Karpas-422 (cell line): ENCODE data around the gene GLRX2. TPM values are rescaled to one million over a fixed set of nuclear protein-coding genes. Genes with fewer than 3 reads are reported as not detected.

Experiments used
- DNase-seq: peaks from one replicate; pipeline ENCODE4 v3.0.0-alpha.2; 2015
- H2AFZ ChIP-seq: fragments of 200-600 bp; sonication (generic); 2 replicates; pipeline ENCODE4 v1.6.1; 2014; ENCODE audit warnings: antibody characterized with exemption, low read length, mixed read lengths
- H3K27ac ChIP-seq: fragments of 200-600 bp; sonication (generic); 2 replicates; pipeline ENCODE4 v1.5.1; 2014; ENCODE audit warnings: mild to moderate bottlenecking, low read length, moderate library complexity
- H3K27me3 ChIP-seq: fragments of 200-600 bp; sonication (generic); 2 replicates; pipeline ENCODE4 v1.6.1; 2014; ENCODE audit warnings: low read length, mixed read lengths
- H3K36me3 ChIP-seq: fragments of 200-600 bp; sonication (generic); 2 replicates; pipeline ENCODE4 v1.6.1; 2014; ENCODE audit warnings: low read length, mixed read lengths; ENCODE audit not compliant: insufficient read depth
- H3K4me1 ChIP-seq: fragments of 200-600 bp; sonication (generic); 2 replicates; pipeline ENCODE4 v1.6.1; 2014; ENCODE audit warnings: mild to moderate bottlenecking, low read length, mixed read lengths
- H3K4me2 ChIP-seq: fragments of 200-600 bp; sonication (generic); 2 replicates; pipeline ENCODE4 v1.6.1; 2014; ENCODE audit warnings: low read length, low read depth, mild to moderate bottlenecking; ENCODE audit not compliant: poor library complexity, severe bottlenecking
- H3K4me3 ChIP-seq: fragments of 200-600 bp; sonication (generic); 2 replicates; pipeline ENCODE4 v1.5.1; 2014; ENCODE audit warnings: mild to moderate bottlenecking, antibody characterized with exemption, low read length, mixed read lengths
- H3K79me2 ChIP-seq: fragments of 200-600 bp; sonication (generic); 2 replicates; pipeline ENCODE4 v1.6.1; 2014; ENCODE audit warnings: mild to moderate bottlenecking, low read length, mixed read lengths
- H3K9ac ChIP-seq: fragments of 200-600 bp; sonication (generic); 2 replicates; pipeline ENCODE4 v1.6.0; 2014; ENCODE audit warnings: low read length
- H3K9me2 ChIP-seq: fragments of 200-600 bp; sonication (generic), shearing (Covaris generic); replicated peaks from 2 replicates; pipeline ENCODE4 v1.6.0; 2014; ENCODE audit warnings: mild to moderate bottlenecking, low read length, moderate library complexity; ENCODE audit not compliant: insufficient read depth
- H3K9me3 ChIP-seq: fragments of 300-700, 200-600 bp; sonication (generic); 2 replicates; pipeline ENCODE4 v1.6.1; 2014; ENCODE audit warnings: low read length, mixed read lengths
- H4K20me1 ChIP-seq: fragments of 200-600 bp; sonication (generic); 2 replicates; pipeline ENCODE4 v1.6.1; 2014; ENCODE audit warnings: mild to moderate bottlenecking, antibody characterized with exemption, low read length, low read depth; ENCODE audit not compliant: insufficient read depth
- total RNA-seq: library from RNA; depleted of rRNA; stranded (reverse); fragments of >200 nt; shearing (Covaris generic); gene quantifications from 2 replicates; pipeline ENCODE4 v1.2.3, GENCODE V29; 2014; ENCODE audit warnings: low replicate concordance; rRNA removed

GLRX2 gene
- 13.3 and 30.9 TPM in 2 replicates for total RNA-seq

DNA sequence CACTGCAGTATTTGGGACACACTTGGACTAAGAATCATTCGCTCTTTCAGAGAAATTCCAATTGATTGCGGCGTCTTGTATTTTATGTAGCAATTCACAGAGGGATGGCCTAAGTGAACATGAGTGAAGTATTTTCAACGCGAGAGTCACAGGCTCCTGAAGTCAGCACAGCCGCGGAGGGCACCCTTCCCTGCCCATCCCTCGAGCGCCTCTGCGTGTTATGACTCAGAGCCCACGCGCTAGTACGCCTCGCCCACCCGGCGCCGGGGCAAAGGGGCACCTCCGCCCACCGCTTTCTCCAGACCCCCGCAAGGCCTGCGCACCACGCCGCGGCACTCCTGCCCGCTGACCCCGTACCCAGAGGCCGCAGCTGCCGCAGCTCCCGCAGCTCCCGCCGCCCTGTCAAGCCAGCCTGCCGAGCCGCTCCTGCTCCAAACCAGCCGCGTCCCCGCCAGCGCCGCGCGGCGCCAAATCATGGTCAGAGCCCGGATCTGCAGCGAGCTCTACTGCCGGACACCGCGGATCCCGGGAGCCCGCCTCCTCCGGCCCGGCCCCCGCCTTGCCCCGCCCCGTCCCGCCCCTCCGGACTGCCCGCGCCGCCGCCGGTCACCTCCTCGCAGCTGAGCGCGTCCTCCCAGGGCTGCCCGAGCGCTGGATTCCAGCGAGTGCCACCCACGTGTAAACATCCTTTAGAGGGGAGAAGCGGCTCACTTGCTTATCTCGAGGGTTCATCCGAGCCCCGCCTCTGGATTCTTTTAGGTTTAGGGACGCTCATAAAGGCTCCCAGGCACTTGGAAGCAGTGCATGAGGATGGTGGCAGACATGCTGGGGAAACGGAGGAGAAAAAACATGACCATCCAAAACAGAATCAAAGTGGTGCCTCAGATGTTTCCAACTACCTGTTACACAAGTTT, at the start of gene GLRX2:
TSS of gene GLRX2 (minus strand) at position 508 of the 914 bp plus-strand sequence. CDS start at position 476, 32 bp downstream.
- Histone ChIP-seq H3K9me3 (no peaks in the 10 kb centered on the region), H3K79me2 (peaks cover 45% of the 10 kb centered on the region), H3K4me1 (peaks cover 21% of the 10 kb centered on the region), H3K27me3 (no peaks in the 10 kb centered on the region), H3K27ac (no peak within 1 kb of the TSS), H3K9me2 (no peaks in the 10 kb centered on the region), H3K4me3 (peak within 1 kb of the TSS; percentile 98), H3K9ac (peak within 1 kb of the TSS; percentile 85), H3K4me2 (peak within 1 kb of the TSS; percentile 99), H2AFZ (peak within 1 kb of the TSS; percentile 100), H4K20me1 (no peaks in the 10 kb centered on the region), H3K36me3 (peaks cover 10% of the 10 kb centered on the region; the same call in 1 of the 2 replicates)
- DNase-seq: peak; percentile 85

- H3K9ac ChIP-seq: no peak overlapping the region
- H3K4me3 ChIP-seq: no peak overlapping the region
- no peak for DNase-seq
- no peaks in the 10 kb centered on the region for H3K27me3 ChIP-seq
- H4K20me1 ChIP-seq: no peaks in the 10 kb centered on the region
- peaks cover 53% of the 10 kb centered on the region; the same call in 1 of the 2 replicates for H3K36me3 ChIP-seq
- no peak overlapping the region for H3K27ac ChIP-seq
- H3K9me2 ChIP-seq: no peaks in the 10 kb centered on the region
- no peak overlapping the region for H2AFZ ChIP-seq
- H3K9me3 ChIP-seq: no peaks in the 10 kb centered on the region
- H3K79me2 ChIP-seq: peaks cover 77% of the 10 kb centered on the region
- H3K4me2 ChIP-seq: no peak overlapping the region
- H3K4me1 ChIP-seq: peaks cover 17% of the 10 kb centered on the region
Observed at GRCh38 chr1:193144999-193145398, 39.8 kb upstream of the GLRX2 start.

DNA sequence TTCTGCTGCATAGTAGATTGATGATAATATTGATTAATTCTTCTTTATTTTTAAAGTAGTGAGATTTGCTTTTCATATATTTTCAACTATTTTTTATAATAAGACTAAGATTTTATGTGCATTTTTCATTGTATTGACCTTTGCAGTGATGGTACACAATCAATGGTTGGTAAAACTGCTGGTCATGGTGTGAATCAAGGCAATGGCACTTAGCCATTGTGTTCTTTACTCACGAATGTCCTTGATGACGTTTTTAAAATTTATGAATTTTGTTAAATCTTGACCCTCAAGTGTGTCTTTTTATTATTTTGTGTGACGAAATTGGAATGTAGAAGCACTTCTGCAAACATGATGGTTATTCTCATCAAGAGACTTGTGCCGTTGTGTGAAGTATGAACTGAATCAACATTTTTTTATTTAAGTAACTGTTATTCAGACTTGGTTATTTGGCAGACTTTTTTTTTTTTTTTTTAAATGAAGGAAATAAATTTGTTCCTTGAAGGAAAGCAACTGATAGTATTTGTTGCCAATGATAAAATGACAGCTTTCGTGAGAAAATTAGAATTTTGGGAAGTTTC, 39.2 kb upstream of the GLRX2 start:
- H3K27ac ChIP-seq: no peak overlapping the region
- no peak overlapping the region for H3K4me3 ChIP-seq
- no peak overlapping the region for H3K9ac ChIP-seq
- H3K9me3 ChIP-seq: no peaks in the 10 kb centered on the region
- no peak overlapping the region for H3K4me2 ChIP-seq
- no peaks in the 10 kb centered on the region for H3K9me2 ChIP-seq
- H4K20me1 ChIP-seq: no peaks in the 10 kb centered on the region
- H3K36me3 ChIP-seq: peaks cover 52% of the 10 kb centered on the region; the same call in 1 of the 2 replicates
- no peaks in the 10 kb centered on the region for H3K27me3 ChIP-seq
- no peak for DNase-seq
- H2AFZ ChIP-seq: no peak overlapping the region
- peaks cover 77% of the 10 kb centered on the region for H3K79me2 ChIP-seq
- peaks cover 17% of the 10 kb centered on the region for H3K4me1 ChIP-seq

GRCh38 chr1:193143285-193143684, 38.1 kb upstream of the GLRX2 start:
- no peaks in the 10 kb centered on the region for H3K27me3 ChIP-seq
- peaks cover 77% of the 10 kb centered on the region for H3K79me2 ChIP-seq
- H3K4me1 ChIP-seq: peaks cover 17% of the 10 kb centered on the region
- H3K9me3 ChIP-seq: no peaks in the 10 kb centered on the region
- H3K4me2 ChIP-seq: no peak overlapping the region
- no peaks in the 10 kb centered on the region for H4K20me1 ChIP-seq
- no peak overlapping the region for H2AFZ ChIP-seq
- H3K9me2 ChIP-seq: no peaks in the 10 kb centered on the region
- peaks cover 46% of the 10 kb centered on the region; the same call in 1 of the 2 replicates for H3K36me3 ChIP-seq
- peak; percentile 45 for DNase-seq
- H3K27ac ChIP-seq: no peak overlapping the region
- H3K9ac ChIP-seq: no peak overlapping the region
- H3K4me3 ChIP-seq: no peak overlapping the region

DNA sequence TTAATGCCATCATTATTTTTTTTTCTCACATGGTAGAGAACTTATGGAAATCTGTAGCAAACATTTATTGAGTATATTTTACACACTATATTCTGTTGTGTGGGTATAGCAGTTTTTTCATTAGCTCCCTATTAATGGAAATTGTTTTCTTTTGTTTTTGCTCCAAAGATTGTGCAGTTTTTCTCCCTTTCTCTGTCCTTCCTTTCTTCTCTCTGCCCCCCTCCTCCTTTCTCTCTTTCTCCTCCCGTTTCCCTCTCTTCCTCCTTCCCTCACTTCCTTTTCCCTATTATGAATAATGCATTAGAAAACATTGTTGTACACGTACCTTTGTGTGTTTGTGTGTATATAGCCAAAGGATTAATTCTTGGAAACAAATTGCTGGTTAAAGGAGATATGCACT, 37.2 kb upstream of the GLRX2 start:
- no peak overlapping the region for H2AFZ ChIP-seq
- no peaks in the 10 kb centered on the region for H3K27me3 ChIP-seq
- H3K79me2 ChIP-seq: peaks cover 82% of the 10 kb centered on the region
- no peaks in the 10 kb centered on the region for H4K20me1 ChIP-seq
- no peak for DNase-seq
- peaks cover 46% of the 10 kb centered on the region; the same call in 1 of the 2 replicates for H3K36me3 ChIP-seq
- H3K4me1 ChIP-seq: peaks cover 17% of the 10 kb centered on the region
- H3K9me2 ChIP-seq: no peaks in the 10 kb centered on the region
- no peak overlapping the region for H3K27ac ChIP-seq
- no peak overlapping the region for H3K4me2 ChIP-seq
- no peak overlapping the region for H3K4me3 ChIP-seq
- no peak overlapping the region for H3K9ac ChIP-seq
- H3K9me3 ChIP-seq: no peaks in the 10 kb centered on the region

- no peak overlapping the region for H3K4me2 ChIP-seq
- H3K36me3 ChIP-seq: peaks cover 52% of the 10 kb centered on the region
- peaks cover 17% of the 10 kb centered on the region for H3K4me1 ChIP-seq
- no peaks in the 10 kb centered on the region for H3K27me3 ChIP-seq
- H3K9ac ChIP-seq: no peak overlapping the region
- no peak for DNase-seq
- no peaks in the 10 kb centered on the region for H3K9me3 ChIP-seq
- no peak overlapping the region for H3K4me3 ChIP-seq
- no peak overlapping the region for H3K27ac ChIP-seq
- no peaks in the 10 kb centered on the region for H4K20me1 ChIP-seq
- H3K9me2 ChIP-seq: no peaks in the 10 kb centered on the region
- no peak overlapping the region for H2AFZ ChIP-seq
- peaks cover 87% of the 10 kb centered on the region for H3K79me2 ChIP-seq
Observed at GRCh38 chr1:193141804-193142203, 36.6 kb upstream of the GLRX2 start.

- Histone ChIP-seq H3K9me2 (no peaks in the 10 kb centered on the region), H3K9ac (no peak overlapping the region), H3K4me2 (no peak overlapping the region), H4K20me1 (no peaks in the 10 kb centered on the region), H3K4me3 (no peak overlapping the region), H2AFZ (no peak overlapping the region), H3K4me1 (peaks cover 17% of the 10 kb centered on the region), H3K9me3 (no peaks in the 10 kb centered on the region), H3K36me3 (peaks cover 56% of the 10 kb centered on the region), H3K27ac (no peak overlapping the region), H3K79me2 (peaks cover 93% of the 10 kb centered on the region), H3K27me3 (no peaks in the 10 kb centered on the region)
- DNase-seq: no peak
Observed at GRCh38 chr1:193140254-193140653, 35.0 kb upstream of the GLRX2 start.

- no peaks in the 10 kb centered on the region for H3K9me3 ChIP-seq
- no peaks in the 10 kb centered on the region for H3K27me3 ChIP-seq
- H3K4me2 ChIP-seq: no peak overlapping the region
- DNase-seq: no peak
- H3K9ac ChIP-seq: no peak overlapping the region
- H3K4me3 ChIP-seq: no peak overlapping the region
- no peaks in the 10 kb centered on the region for H4K20me1 ChIP-seq
- H3K9me2 ChIP-seq: no peaks in the 10 kb centered on the region
- H2AFZ ChIP-seq: no peak overlapping the region
- H3K36me3 ChIP-seq: peaks cover 41% of the 10 kb centered on the region
- H3K79me2 ChIP-seq: peaks cover 95% of the 10 kb centered on the region
- H3K27ac ChIP-seq: no peak overlapping the region
- H3K4me1 ChIP-seq: no peaks in the 10 kb centered on the region
Observed at GRCh38 chr1:193131266-193131860, 26.1 kb upstream of the GLRX2 start.
